ENCODE data around the gene TOP3B. TPM values are rescaled to one million over a fixed set of nuclear protein-coding genes. Genes with fewer than 3 reads are reported as not detected.

TOP3B gene
- total RNA-seq, 4 donors from 2014 or later, result 12.3 to 27.5 (median 20.4) TPM

GRCh38 chr22:21958360-21959273 is 24.0 kb downstream of the TOP3B start:
- no peak for DNase-seq (ENCODE audit: extremely low spot score)
- H3K4me1 ChIP-seq, result no peaks in the 10 kb centered on the region
- H3K36me3 ChIP-seq, result peaks cover 14 to 60% (median 58%) of the 10 kb centered on the region in 4 donors
- WGBS, result 82% methylated on average over 21 of the region's 22 CpGs
- intact Hi-C loops (cut with DNase I), result no loop called here
- TF ChIP-seq POLR2A (IDR thresholded peaks at IDR 0.05; ENCODE audit: low read depth) (no peak), EP300 (IDR thresholded peaks at IDR 0.05) (no peak), POLR2AphosphoS5 (IDR thresholded peaks at IDR 0.05) (no peak), CTCF (IDR thresholded peaks at IDR 0.05) (no peak)
- H3K4me3 ChIP-seq, result no peak overlapping the region
- H3K27me3 ChIP-seq, result no peaks in the 10 kb centered on the region
- H3K9me3 ChIP-seq, result no peaks in the 10 kb centered on the region
- H3K27ac ChIP-seq (replicated peaks in 1 of 4), result no peak overlapping the region

- peak within 1 kb of the TSS; percentile 66 to 86 (median 77) for H3K27ac ChIP-seq (replicated peaks in 1 of 4)
- peaks cover 37 to 49% (median 47%) of the 10 kb centered on the region in 4 donors for H3K4me1 ChIP-seq
- no peaks in the 10 kb centered on the region for H3K27me3 ChIP-seq
- H3K4me3 ChIP-seq, result peak within 1 kb of the TSS; percentile 75 to 87 (median 76)
- intact Hi-C loops (cut with DNase I), result loop anchor here (2.0 kb wide), 2 partner anchors 14 to 240 kb away; no protein-coding TSS in a partner anchor
- WGBS, result 32% methylated on average over 21 of the region's 58 CpGs
- peak; percentile 93 for DNase-seq (ENCODE audit: extremely low spot score)
- H3K9me3 ChIP-seq, result no peaks in the 10 kb centered on the region
- peaks cover 0 to 3% (median 2%) of the 10 kb centered on the region in 4 donors for H3K36me3 ChIP-seq
- no peak for TF ChIP-seq EP300 (IDR thresholded peaks at IDR 0.05)
- no peak for TF ChIP-seq POLR2A (IDR thresholded peaks at IDR 0.05; ENCODE audit: low read depth)
- peak; percentile 22 to 29 for TF ChIP-seq POLR2AphosphoS5 (IDR thresholded peaks at IDR 0.05)
- TF ChIP-seq CTCF (IDR thresholded peaks at IDR 0.05), result peak; percentile 95 to 99 (median 98)
Measured at GRCh38 chr22:21952586-21953571, 29.7 kb downstream of the TOP3B start, which contains the start of gene PPM1F. Gene PPM1F, minus strand, starts transcription at chr22:21952848. Its CDS starts 6,800 bp downstream, at chr22:21946048.

GRCh38 chr22:21951931-21952465 is 30.6 kb downstream of the TOP3B start:
- H3K27ac ChIP-seq (replicated peaks in 1 of 4), result peak overlapping the region; percentile 66 to 86 (median 77)
- 11% methylated on average over 20 of the region's 29 CpGs for WGBS
- H3K9me3 ChIP-seq, result no peaks in the 10 kb centered on the region
- H3K36me3 ChIP-seq, result no peaks in the 10 kb centered on the region
- H3K4me1 ChIP-seq, result peaks cover 44 to 57% (median 56%) of the 10 kb centered on the region in 4 donors
- intact Hi-C loops (cut with DNase I), result loop anchor here (2.0 kb wide), 2 partner anchors 13 to 239 kb away; no protein-coding TSS in a partner anchor
- TF ChIP-seq CTCF (IDR thresholded peaks at IDR 0.05), result no peak
- no peak for TF ChIP-seq POLR2A (IDR thresholded peaks at IDR 0.05; ENCODE audit: low read depth)
- TF ChIP-seq EP300 (IDR thresholded peaks at IDR 0.05), result no peak
- no peak for TF ChIP-seq POLR2AphosphoS5 (IDR thresholded peaks at IDR 0.05)
- no peak for DNase-seq (ENCODE audit: extremely low spot score)
- no peaks in the 10 kb centered on the region for H3K27me3 ChIP-seq
- peak overlapping the region; percentile 75 to 87 (median 76) for H3K4me3 ChIP-seq

GRCh38 chr22:21951062-21951461 is 31.5 kb downstream of the TOP3B start:
- H3K4me1 ChIP-seq, result peaks cover 54 to 67% (median 65%) of the 10 kb centered on the region in 4 donors
- no peaks in the 10 kb centered on the region for H3K9me3 ChIP-seq
- 88% methylated on average over 7 of the region's 7 CpGs for WGBS
- peak overlapping the region in 1 of 4 donors; percentile 66 for H3K27ac ChIP-seq (replicated peaks in 1 of 4)
- intact Hi-C loops (cut with DNase I), result no loop called here
- TF ChIP-seq POLR2A (IDR thresholded peaks at IDR 0.05; ENCODE audit: low read depth) (no peak), EP300 (IDR thresholded peaks at IDR 0.05) (no peak), POLR2AphosphoS5 (IDR thresholded peaks at IDR 0.05) (no peak), CTCF (IDR thresholded peaks at IDR 0.05) (no peak)
- peaks cover 0 to 5% (median 1%) of the 10 kb centered on the region in 4 donors for H3K36me3 ChIP-seq
- H3K27me3 ChIP-seq, result no peaks in the 10 kb centered on the region
- H3K4me3 ChIP-seq, result peak overlapping the region in 2 of 4 donors; percentile 77 to 87
- no peak for DNase-seq (ENCODE audit: extremely low spot score)

Measured in esophagus muscularis mucosa (tissue), 4 donors.